ENCODE data around the gene LGR6.
A peak's percentile ranks its signal among the peaks of the same experiment; 100 is the strongest.

Gene LGR6

GRCh38 chr1:202276081-202276715 lies 82.6 kb downstream of the LGR6 start:
- Histone ChIP-seq H3K4me3 (no peak overlapping the region), H4K20me1 (no peaks in the 10 kb centered on the region), H3K27me3 (no peaks in the 10 kb centered on the region), H3K27ac (no peak overlapping the region), H3K4me1 (peaks cover 7 to 48% (median 31%) of the 10 kb centered on the region in 10 experiments), H3K9me3 (replicated peaks in 1 of 11) (no peaks in the 10 kb centered on the region), H3K9ac (no peak overlapping the region), H3K36me3 (peaks cover 0 to 31% (median 6%) of the 10 kb centered on the region in 11 experiments; a peak in 12 of 22 replicates), H3K4me2 (no peak overlapping the region)
- no peak for TF ChIP-seq Cebpa-rat (IDR thresholded peaks at IDR 0.05)

GRCh38 chr1:202276920-202277319 lies 83.3 kb downstream of the LGR6 start:
- peaks cover 7 to 48% (median 35%) of the 10 kb centered on the region in 10 experiments for H3K4me1 ChIP-seq
- H3K36me3 ChIP-seq, result peaks cover 0 to 38% (median 6%) of the 10 kb centered on the region in 11 experiments; a peak in 12 of 22 replicates
- no peak overlapping the region for H3K27ac ChIP-seq
- H3K9ac ChIP-seq, result no peak overlapping the region
- H3K9me3 ChIP-seq (replicated peaks in 1 of 11), result no peaks in the 10 kb centered on the region
- no peak overlapping the region for H3K4me3 ChIP-seq
- H3K27me3 ChIP-seq, result no peaks in the 10 kb centered on the region
- no peak overlapping the region for H3K4me2 ChIP-seq
- 0 out of 22 replicates have a peak, but pooled peaks cover 0 to 2% (median 0%) of the 10 kb centered on the region in 11 experiments for H4K20me1 ChIP-seq
- TF ChIP-seq Cebpa-rat (IDR thresholded peaks at IDR 0.05), result no peak

DNA sequence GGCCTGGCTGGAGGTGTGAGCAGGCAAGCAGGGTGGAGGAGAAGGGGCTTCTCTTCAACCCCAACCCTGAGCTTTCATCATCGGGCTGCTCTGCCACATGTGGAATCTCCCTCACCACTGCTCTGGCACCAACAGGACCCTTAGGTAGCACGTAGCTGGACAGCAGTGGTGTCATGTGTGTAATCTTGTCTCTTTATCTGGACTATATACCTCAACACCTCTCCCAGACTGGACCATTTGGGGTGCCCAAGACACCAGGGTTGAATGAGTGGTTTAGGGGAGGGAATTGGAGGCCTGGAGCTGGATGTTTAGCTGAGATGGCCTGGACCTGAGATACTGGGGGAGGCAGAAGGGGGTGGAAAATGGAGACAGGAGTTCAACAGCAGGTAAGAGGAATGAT lies 85.2 kb downstream of the LGR6 start:
- H4K20me1 ChIP-seq, result peaks cover 0 to 20% (median 0%) of the 10 kb centered on the region in 11 experiments; a peak in 7 of 22 replicates
- no peak overlapping the region for H3K4me3 ChIP-seq
- H3K9me3 ChIP-seq (replicated peaks in 1 of 11), result no peaks in the 10 kb centered on the region
- H3K27ac ChIP-seq, result no peak overlapping the region
- peaks cover 0 to 3% (median 0%) of the 10 kb centered on the region in 11 experiments; a peak in 1 of 22 replicates for H3K27me3 ChIP-seq
- peaks cover 0 to 38% (median 6%) of the 10 kb centered on the region in 11 experiments; a peak in 12 of 22 replicates for H3K36me3 ChIP-seq
- H3K9ac ChIP-seq, result no peak overlapping the region
- TF ChIP-seq Cebpa-rat (IDR thresholded peaks at IDR 0.05), result no peak
- peaks cover 7 to 50% (median 44%) of the 10 kb centered on the region in 10 experiments for H3K4me1 ChIP-seq
- H3K4me2 ChIP-seq, result no peak overlapping the region

DNA sequence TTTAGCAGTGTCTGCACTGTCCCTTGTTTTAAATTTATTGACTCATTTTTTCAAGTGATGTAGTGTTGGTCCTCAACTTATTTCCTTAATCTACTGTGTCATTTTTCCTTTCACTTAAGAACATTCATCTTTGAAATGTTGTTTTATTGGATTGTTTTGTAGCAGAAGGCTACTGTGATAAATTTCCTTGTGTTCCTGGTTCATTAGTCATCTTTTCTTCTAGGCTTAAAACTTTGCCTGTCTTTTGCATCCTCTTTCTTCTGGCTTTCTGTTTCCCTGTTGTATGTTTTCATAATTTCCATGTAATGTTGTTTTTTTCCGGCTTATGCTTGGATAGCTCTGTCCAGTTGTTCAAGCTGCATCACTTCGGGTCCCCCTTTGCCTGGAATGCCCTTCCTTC lies 86.2 kb downstream of the LGR6 start:
- peaks cover 0 to 38% (median 6%) of the 10 kb centered on the region in 11 experiments; a peak in 12 of 22 replicates for H3K36me3 ChIP-seq
- no peak overlapping the region for H3K27ac ChIP-seq
- peaks cover 0 to 21% (median 4%) of the 10 kb centered on the region in 11 experiments; a peak in 8 of 22 replicates for H4K20me1 ChIP-seq
- peaks cover 0 to 42% (median 35%) of the 10 kb centered on the region in 10 experiments; a peak in 16 of 20 replicates for H3K4me1 ChIP-seq
- H3K4me3 ChIP-seq, result no peak overlapping the region
- peaks cover 0 to 3% (median 0%) of the 10 kb centered on the region in 11 experiments; a peak in 1 of 22 replicates for H3K27me3 ChIP-seq
- 0 out of 22 replicates have a peak overlapping the region, but pooled peaks of 2 of the 11 experiments have one; percentile 73 to 81 for H3K4me2 ChIP-seq
- no peak for TF ChIP-seq Cebpa-rat (IDR thresholded peaks at IDR 0.05)
- no peaks in the 10 kb centered on the region for H3K9me3 ChIP-seq (replicated peaks in 1 of 11)
- H3K9ac ChIP-seq, result no peak overlapping the region

GRCh38 chr1:202280595-202280994 lies 87.0 kb downstream of the LGR6 start:
- Histone ChIP-seq H3K9me3 (replicated peaks in 1 of 11) (no peaks in the 10 kb centered on the region), H3K4me3 (no peak overlapping the region), H3K4me1 (peaks cover 0 to 41% (median 34%) of the 10 kb centered on the region in 10 experiments; a peak in 16 of 20 replicates), H4K20me1 (peaks cover 0 to 21% (median 5%) of the 10 kb centered on the region in 11 experiments; a peak in 8 of 22 replicates), H3K27me3 (peaks cover 0 to 3% (median 0%) of the 10 kb centered on the region in 11 experiments; a peak in 1 of 22 replicates), H3K9ac (no peak overlapping the region), H3K27ac (no peak overlapping the region), H3K4me2 (peak overlapping the region in 9 of 11 experiments; percentile 44 to 82 (median 64); a peak in 15 of 22 replicates), H3K36me3 (peaks cover 0 to 38% (median 6%) of the 10 kb centered on the region in 11 experiments; a peak in 12 of 22 replicates)
- TF ChIP-seq Cebpa-rat (IDR thresholded peaks at IDR 0.05), result no peak

DNA sequence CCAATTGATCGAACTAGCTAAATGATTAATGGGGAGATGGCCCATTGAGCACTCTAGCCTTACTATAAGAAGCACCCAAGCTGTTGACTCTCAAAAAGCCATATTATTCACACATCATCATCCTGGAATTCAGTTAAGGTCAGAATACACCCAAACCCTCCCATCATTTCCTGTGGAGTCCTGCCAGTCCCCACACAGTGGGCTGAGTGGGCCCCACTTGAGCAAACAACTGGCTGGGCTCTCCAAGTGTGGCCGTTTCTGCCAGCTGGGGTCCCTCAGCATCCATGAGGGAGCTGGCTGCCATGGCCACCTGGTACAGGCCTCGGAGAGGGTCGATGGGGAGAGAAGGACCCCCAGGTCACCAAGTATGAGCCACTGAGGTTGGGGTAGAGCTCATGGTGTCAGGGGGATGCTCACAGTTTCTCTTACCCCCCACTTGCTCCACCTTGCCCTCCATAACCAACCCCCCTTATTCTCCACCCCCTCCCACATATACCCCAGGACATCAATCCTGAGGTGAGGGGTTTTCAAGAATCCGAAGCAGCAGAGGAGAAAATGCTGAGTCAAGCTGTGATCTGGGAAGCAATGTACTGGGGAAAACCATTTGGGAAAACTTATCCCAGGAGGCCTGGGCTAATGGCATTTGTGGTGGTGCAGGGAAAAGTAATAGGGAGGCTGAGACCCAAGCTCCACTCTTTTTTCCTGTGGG lies 87.9 kb downstream of the LGR6 start:
- Histone ChIP-seq H3K9ac (no peak overlapping the region), H4K20me1 (peaks cover 0 to 21% (median 5%) of the 10 kb centered on the region in 11 experiments; a peak in 8 of 22 replicates), H3K4me2 (peak overlapping the region in 9 of 11 experiments; percentile 44 to 82 (median 64); a peak in 18 of 22 replicates), H3K9me3 (replicated peaks in 1 of 11) (no peaks in the 10 kb centered on the region), H3K27ac (no peak overlapping the region), H3K4me1 (peaks cover 0 to 45% (median 37%) of the 10 kb centered on the region in 10 experiments; a peak in 16 of 20 replicates), H3K4me3 (no peak overlapping the region), H3K27me3 (peaks cover 0 to 3% (median 0%) of the 10 kb centered on the region in 11 experiments; a peak in 1 of 22 replicates), H3K36me3 (peaks cover 0 to 31% (median under 1%) of the 10 kb centered on the region in 11 experiments; a peak in 11 of 22 replicates)
- no peak for TF ChIP-seq Cebpa-rat (IDR thresholded peaks at IDR 0.05)

GRCh38 chr1:202282025-202282371 lies 88.4 kb downstream of the LGR6 start:
- H3K9ac ChIP-seq, result no peak overlapping the region
- H3K4me1 ChIP-seq, result peaks cover 0 to 49% (median 41%) of the 10 kb centered on the region in 10 experiments; a peak in 16 of 20 replicates
- peaks cover 0 to 3% (median 0%) of the 10 kb centered on the region in 11 experiments; a peak in 1 of 22 replicates for H3K27me3 ChIP-seq
- H4K20me1 ChIP-seq, result peaks cover 0 to 21% (median 5%) of the 10 kb centered on the region in 11 experiments; a peak in 8 of 22 replicates
- no peak overlapping the region for H3K27ac ChIP-seq
- H3K4me3 ChIP-seq, result no peak overlapping the region
- peaks cover 0 to 29% (median 0%) of the 10 kb centered on the region in 11 experiments; a peak in 9 of 22 replicates for H3K36me3 ChIP-seq
- no peaks in the 10 kb centered on the region for H3K9me3 ChIP-seq (replicated peaks in 1 of 11)
- no peak for TF ChIP-seq Cebpa-rat (IDR thresholded peaks at IDR 0.05)
- peak overlapping the region in 9 of 11 experiments; percentile 44 to 82 (median 64); a peak in 16 of 22 replicates for H3K4me2 ChIP-seq

DNA sequence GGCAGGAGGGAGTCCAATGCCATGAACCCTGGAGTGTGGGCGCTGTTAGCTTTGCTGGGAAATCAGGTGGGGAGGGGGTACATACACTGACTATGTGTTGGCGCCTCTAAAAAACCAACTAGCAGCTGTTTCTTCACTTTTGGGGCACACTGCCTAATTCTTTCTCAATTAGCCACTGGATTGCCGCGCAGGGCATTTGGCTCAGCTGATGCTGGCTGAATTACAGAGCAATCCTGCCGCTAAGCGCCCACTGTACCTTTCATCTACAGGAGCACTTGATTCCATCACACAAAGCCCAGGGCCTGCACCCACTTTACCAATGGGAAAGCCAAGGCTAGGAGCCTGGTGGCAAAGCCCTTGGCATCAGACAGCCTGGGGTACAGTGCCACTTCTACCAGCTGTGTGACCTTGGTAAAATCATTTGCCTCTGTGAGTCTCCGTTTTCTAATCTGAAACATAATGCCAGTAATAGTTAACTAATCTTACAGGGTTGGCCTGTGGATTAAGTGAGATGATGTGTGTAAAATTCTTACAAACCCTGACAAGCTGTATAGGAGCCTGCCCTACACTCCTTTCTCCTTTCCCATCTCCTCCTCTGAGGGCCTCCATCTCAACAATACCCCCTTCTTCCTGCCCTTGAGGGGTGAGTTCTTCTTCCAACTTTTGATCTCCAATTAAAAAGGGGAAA lies 89.1 kb downstream of the LGR6 start:
- peaks cover 0 to 3% (median 0%) of the 10 kb centered on the region in 11 experiments; a peak in 1 of 22 replicates for H3K27me3 ChIP-seq
- H3K4me1 ChIP-seq, result peaks cover 0 to 49% (median 41%) of the 10 kb centered on the region in 10 experiments; a peak in 16 of 20 replicates
- no peak overlapping the region for H3K4me3 ChIP-seq
- peak overlapping the region in 1 of 11 experiments; percentile 18; a peak in 1 of 22 replicates for H3K9ac ChIP-seq
- H4K20me1 ChIP-seq, result peaks cover 0 to 21% (median 5%) of the 10 kb centered on the region in 11 experiments; a peak in 8 of 22 replicates
- TF ChIP-seq Cebpa-rat (IDR thresholded peaks at IDR 0.05), result no peak
- H3K36me3 ChIP-seq, result peaks cover 0 to 29% (median 0%) of the 10 kb centered on the region in 11 experiments; a peak in 9 of 22 replicates
- peak overlapping the region in 10 of 11 experiments; percentile 3 to 82 (median 64); a peak in 17 of 22 replicates for H3K4me2 ChIP-seq
- H3K9me3 ChIP-seq (replicated peaks in 1 of 11), result no peaks in the 10 kb centered on the region
- H3K27ac ChIP-seq, result no peak overlapping the region
